ENCODE results near the gene SCAP.
A peak's percentile ranks its signal among the peaks of the same experiment; 100 is the strongest.

SCAP gene

DNA sequence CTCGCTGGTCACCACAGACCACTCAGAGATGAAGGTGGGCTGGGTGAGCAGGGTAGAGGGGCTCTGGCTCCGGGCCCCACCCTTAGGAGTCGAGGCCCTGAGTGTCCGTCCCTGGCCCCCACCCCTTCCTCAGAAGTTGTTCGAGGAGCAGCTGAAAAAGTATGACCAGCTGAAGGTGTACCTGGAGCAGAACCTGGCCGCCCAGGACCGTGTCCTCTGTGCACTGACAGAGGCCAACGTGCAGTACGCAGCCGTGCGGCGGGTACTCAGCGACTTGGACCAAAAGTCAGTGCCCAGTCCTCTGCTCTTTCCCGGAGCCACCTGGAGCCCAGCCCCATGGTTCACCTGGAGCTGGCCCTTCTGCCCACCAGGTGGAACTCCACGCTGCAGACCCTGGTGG, 66.5 kb downstream of the SCAP start:
- no peak overlapping the region for H3K4me3 ChIP-seq (ENCODE audit: low read depth, low read length)
- TF ChIP-seq, protein P1, sequence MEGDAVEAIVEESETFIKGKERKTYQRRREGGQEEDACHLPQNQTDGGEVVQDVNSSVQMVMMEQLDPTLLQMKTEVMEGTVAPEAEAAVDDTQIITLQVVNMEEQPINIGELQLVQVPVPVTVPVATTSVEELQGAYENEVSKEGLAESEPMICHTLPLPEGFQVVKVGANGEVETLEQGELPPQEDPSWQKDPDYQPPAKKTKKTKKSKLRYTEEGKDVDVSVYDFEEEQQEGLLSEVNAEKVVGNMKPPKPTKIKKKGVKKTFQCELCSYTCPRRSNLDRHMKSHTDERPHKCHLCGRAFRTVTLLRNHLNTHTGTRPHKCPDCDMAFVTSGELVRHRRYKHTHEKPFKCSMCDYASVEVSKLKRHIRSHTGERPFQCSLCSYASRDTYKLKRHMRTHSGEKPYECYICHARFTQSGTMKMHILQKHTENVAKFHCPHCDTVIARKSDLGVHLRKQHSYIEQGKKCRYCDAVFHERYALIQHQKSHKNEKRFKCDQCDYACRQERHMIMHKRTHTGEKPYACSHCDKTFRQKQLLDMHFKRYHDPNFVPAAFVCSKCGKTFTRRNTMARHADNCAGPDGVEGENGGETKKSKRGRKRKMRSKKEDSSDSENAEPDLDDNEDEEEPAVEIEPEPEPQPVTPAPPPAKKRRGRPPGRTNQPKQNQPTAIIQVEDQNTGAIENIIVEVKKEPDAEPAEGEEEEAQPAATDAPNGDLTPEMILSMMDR (conservative IDR thresholded peaks at IDR 0.05; ENCODE audit: low read depth, low read length) = no peak
- DNase-seq (ENCODE audit: low read depth) = no peak

DNA sequence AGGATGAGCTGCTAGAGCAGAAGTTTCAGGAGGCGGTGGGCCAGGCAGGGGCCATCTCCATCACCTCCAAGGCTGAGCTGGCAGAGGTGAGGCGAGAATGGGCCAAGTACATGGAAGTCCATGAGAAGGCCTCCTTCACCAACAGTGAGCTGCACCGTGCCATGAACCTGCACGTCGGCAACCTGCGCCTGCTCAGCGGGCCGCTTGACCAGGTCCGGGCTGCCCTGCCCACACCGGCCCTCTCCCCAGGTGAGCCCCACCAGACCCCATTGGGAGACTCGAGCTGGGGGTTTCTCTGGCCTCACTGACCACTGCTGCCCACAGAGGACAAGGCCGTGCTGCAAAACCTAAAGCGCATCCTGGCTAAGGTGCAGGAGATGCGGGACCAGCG, 66.9 kb downstream of the SCAP start:
- no peak for DNase-seq (ENCODE audit: low read depth)
- H3K4me3 ChIP-seq (ENCODE audit: low read depth, low read length) = no peak overlapping the region
- TF ChIP-seq, protein P1 (conservative IDR thresholded peaks at IDR 0.05; ENCODE audit: low read depth, low read length) = no peak

DNA sequence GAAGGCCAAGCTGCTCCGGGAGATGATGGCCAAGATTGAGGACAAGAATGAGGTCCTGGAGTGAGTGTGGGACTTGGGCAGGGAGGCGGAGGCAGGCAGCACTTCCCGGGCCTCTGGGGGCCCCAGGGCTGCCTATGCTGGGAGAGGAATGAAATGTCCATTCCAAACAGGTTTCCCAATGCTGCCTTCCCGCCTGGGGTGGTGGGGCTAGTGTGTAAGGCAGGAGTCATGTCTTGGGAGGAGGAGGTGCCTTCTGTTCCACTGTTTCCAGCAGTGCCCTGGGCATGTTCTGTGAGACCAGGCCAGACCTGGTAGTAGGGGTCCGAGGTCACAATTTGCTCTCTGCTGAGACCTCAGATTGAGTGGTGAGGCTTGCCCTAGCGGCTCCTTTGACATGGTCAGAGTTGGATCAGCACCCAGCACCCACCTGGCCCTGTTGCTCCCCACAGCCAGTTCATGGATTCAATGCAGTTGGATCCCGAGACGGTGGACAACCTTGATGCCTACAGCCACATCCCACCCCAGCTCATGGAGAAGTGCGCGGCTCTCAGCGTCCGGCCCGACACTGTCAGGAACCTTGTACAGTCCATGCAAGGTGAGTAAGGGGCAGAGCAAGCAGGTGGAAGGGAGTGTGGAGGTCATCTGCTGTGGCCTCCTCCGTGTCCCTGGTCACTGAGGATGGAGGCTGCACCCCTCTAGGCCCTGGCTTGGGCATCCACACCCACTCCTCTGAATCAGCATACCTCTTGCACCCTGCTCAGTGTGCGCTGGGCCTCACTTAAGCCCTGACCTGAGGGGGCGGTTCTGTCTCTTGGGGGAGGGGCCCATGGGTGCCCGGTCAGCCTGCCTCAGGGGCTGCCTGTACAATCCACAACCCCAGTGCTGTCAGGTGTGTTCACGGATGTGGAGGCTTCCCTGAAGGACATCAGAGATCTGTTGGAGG, 67.6 kb downstream of the SCAP start:
- no peak for DNase-seq (ENCODE audit: low read depth)
- TF ChIP-seq, protein P1 (conservative IDR thresholded peaks at IDR 0.05; ENCODE audit: low read depth, low read length) = no peak
- no peak overlapping the region for H3K4me3 ChIP-seq (ENCODE audit: low read depth, low read length)

DNA sequence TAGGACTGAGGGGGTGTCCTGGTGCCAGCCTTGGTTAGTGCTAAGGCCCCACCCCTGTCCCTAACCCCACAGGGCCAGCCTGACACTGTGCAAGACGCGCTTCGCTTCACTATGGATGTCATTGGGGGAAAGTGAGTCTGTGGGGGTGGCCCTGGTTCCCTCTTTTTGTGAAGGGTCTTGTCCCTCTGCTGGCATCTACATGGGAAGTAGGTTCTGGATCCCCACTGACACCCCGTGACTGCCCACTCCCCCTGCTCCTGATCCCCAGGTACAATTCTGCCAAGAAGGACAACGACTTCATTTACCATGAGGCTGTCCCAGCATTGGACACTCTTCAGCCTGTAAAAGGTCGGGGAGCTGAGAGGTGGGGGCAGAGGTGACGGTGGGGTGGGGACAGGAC, 68.5 kb downstream of the SCAP start:
- TF ChIP-seq, protein P1 (conservative IDR thresholded peaks at IDR 0.05; ENCODE audit: low read depth, low read length) = no peak
- DNase-seq (ENCODE audit: low read depth) = no peak
- H3K4me3 ChIP-seq (ENCODE audit: low read depth, low read length) = no peak overlapping the region

DNA sequence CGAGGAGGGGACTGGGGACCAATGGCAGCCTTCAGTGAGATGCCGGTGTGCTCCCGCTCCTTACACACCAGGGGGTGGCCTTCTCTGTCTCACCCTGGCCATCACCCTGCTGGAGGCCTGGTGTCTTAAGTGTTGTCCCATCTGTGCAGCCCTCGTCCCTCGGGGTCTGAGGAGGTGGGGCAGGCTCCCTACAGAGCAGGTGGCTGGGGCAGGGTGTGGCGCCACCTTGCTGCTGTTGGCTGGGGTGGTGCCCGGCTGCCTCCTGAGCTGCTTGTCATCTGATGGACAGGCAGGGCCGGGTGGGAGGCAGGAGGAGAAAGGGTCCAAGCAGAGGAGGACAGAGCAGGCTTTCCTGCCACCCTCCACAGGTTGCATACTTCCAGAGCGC, 69.0 kb downstream of the SCAP start:
- no peak for DNase-seq (ENCODE audit: low read depth)
- TF ChIP-seq, protein P1 (conservative IDR thresholded peaks at IDR 0.05; ENCODE audit: low read depth, low read length) = peak; percentile 9
- H3K4me3 ChIP-seq (ENCODE audit: low read depth, low read length) = no peak overlapping the region

DNA sequence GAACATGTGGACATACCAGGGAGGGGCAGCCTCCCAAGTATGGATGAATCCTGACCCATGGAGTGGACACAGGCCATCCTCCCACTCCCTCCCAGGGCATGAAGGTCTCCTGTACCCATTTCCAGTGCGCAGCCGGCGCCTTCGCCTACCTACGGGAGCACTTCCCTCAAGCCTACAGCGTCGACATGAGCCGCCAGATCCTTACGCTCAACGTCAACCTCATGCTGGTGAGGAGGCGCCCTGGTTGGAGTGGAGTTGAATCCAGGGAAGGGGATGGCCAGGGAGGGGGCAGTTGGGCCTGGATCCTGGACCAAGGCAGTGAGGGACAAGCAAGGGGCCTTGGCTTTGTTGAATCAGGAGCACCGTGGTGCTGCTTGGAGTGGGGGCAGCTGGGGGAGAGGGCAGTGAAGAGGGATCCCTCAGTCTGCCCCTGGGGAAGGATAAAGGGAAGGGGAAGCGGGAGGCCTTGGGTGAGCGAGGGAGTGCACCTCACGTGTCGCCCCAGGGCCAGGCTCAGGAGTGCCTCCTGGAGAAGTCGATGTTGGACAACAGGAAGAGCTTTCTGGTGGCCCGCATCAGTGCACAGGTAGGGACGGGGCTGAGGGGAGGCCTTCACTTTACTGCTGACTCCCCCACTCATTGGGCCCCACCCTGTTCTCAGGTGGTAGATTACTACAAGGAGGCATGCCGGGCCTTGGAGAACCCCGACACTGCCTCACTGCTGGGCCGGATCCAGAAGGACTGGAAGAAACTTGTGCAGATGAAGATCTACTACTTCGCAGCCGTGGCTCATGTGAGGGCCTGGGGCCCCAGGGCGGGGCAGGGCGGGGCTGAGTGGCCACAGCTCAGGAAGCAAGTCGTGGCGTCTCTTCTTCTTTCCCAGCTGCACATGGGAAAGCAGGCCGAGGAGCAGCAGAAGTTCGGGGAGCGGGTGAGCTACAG, 69.7 kb downstream of the SCAP start:
- TF ChIP-seq, protein P1 (conservative IDR thresholded peaks at IDR 0.05; ENCODE audit: low read depth, low read length) = no peak
- no peak for DNase-seq (ENCODE audit: low read depth)
- H3K4me3 ChIP-seq (ENCODE audit: low read depth, low read length) = no peak overlapping the region
